ENCODE data around the gene TECR.
A peak's percentile ranks its signal among the peaks of the same experiment; 100 is the strongest.
"Not testable (repeated sequence)": the region's sequence is repeated elsewhere in the genome, so short reads cannot be mapped to it uniquely, and the experiment has no call there.

The TECR gene

DNA sequence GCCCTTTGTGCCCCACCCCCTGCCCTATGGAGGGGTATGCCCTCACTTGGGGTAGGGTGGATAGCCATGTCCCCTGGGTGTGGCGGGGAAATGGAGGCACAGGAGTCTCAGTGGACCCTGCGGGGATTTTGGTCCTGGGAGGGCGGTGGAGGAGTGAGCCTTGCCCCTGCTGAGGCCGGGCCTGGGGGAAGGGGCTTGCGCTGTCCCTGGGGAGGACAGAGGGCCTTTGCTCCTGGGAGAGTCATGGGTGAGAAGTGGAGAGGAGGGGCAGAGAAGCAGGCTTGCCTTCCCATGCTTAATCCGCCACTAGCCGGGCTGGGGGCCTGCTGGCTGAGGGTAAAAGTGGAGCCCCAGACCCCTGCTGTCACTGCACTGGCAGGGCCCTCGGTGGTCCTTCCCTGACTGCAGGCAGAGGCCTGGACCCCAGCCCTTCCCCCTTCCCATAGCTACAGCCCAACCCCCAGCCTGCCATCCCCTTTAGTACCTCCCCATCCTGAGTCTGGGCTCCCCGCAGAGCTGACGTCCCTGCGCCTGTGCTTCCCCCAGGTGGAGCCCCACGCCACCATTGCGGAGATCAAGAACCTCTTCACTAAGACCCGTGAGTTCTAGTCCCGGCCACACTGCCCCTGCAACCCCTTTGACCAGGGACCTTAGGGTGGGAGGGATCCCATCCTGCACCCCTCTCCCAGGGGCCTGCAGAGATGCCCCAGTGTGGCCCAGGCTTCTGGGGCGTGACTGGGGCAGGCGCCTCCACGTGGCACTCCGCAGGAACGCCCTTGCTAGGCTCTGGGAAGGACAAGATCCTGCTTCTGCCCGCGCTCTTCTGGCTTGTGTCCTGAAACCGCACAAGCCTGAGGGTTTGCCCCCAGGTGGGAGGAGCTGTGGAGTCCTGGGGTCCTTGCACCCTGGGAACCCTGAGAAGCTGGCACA, 33.5 kb downstream of the TECR start:
- DNase-seq: no peak

DNA sequence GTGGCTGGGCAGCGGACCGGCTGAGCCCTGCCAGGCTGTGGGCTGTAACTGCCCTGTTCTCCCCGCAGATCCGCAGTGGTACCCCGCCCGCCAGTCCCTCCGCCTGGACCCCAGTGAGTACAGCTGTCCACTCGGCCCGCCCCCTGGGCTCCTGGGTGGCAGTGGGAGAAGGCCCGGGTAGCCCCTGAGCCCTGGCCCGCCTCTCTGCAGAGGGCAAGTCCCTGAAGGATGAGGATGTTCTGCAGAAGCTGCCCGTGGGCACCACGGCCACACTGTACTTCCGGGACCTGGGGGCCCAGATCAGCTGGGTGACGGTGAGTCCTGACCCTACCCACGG, 34.2 kb downstream of the TECR start:
- no peak for DNase-seq

DNA sequence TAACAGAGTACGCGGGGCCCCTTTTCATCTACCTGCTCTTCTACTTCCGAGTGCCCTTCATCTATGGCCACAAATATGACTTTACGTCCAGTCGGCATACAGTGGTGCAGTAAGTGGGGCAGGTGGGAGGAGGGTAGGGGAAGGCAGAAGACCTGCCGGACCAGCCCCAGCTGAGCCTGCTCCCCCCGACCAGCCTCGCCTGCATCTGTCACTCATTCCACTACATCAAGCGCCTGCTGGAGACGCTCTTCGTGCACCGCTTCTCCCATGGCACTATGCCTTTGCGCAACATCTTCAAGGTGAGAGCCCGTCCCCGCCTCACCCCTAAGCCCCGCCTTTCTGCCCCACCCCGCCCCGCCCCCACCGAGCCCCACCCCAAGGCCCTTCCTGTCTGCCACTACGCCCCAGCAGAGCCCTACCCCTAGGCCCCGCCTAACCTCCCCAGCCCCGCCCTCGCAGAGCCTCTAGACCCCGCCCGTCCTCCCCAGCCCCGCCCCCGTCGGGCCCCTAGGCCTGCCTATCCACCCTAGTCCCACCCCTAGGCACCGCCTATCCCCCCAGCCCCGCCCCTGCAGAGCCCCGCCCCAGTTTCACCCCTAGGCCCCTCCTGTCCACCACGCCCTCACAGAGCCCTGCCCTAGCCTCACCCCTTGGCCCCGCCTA, 34.7 kb downstream of the TECR start:
- DNase-seq: no peak

DNA sequence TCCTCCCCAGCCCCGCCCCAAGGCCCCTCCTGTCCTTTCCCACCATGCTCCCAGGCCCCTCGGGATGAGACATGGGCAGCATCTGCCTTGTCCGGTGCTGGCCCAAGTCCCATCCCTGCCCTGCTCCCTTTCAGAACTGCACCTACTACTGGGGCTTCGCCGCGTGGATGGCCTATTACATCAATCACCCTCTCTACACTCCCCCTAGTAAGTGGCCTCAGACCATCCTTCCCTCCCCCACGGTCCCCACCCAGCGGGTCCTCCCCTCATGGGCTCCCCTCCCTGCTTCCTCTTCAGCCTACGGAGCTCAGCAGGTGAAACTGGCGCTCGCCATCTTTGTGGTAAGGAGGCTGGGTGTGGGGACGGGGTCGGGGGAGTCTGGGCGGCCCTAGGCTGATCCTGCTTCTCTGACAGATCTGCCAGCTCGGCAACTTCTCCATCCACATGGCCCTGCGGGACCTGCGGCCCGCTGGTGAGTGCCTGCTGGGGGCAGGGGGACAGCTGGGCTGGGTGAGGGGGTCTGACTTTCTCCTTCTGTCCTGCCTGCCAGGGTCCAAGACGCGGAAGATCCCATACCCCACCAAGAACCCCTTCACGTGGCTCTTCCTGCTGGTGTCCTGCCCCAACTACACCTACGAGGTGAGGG, 35.4 kb downstream of the TECR start:
- not testable (repeated sequence) for DNase-seq

DNA sequence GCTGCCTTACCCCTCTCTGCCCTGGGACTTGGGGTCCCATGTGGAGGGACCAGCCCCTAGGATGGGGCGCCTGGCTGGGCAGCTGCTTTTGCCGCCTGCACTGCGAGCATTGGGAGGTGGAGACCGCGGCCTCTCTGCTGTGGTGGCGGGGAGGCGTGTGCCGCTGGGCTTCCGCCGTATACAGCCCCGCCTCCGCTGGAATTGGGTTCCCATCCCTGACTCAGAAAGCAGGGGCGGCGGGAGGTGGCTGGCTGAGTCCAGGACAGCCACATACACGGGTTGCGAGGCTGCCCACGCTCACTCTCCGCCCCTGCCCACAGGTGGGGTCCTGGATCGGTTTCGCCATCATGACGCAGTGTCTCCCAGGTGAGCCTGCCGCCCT, 35.9 kb downstream of the TECR start:
- no peak for DNase-seq

DNA sequence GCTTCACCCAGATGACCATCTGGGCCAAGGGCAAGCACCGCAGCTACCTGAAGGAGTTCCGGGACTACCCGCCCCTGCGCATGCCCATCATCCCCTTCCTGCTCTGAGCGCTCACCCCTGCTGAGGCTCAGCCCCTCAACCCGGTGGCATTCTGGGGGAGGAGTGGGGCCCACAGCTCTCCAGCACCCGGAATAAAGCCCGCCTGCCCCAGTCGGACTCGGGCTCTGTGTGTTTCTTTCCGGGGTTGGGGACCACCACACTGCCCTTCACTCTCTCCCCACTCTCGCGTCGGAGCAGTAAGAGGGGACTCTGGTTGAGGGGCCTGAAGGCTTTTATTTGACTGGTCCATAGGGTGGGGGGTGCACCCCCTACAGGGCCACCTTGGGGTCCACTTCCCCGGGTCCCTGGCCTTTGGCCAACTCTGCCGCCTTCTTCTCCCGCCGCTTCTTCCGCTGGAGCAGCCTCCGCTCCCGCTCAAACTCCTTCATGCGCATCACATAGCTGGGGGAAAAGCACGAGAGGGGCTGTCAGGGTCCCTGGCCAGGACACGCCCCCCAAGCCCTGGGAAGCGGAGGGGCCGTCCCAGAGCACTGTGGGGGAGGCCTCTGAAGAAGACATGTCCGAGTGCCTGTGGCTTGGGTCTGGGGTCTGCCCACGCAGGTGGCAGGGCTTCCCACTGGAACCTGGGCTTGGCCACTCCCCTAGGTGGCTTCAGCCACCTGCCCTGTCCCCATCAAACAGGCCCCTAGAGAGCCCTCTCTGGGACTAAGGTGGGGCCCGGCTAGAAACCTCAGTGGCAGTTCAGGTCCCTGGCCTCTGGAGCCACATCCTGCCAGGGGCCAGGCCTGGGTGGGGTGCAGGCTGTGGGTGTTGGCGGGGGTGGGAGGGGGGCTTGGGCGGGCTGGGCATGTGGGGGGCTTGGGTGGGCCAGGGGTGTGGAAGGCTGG, 36.6 kb downstream of the TECR start:
- DNase-seq: no peak

DNA sequence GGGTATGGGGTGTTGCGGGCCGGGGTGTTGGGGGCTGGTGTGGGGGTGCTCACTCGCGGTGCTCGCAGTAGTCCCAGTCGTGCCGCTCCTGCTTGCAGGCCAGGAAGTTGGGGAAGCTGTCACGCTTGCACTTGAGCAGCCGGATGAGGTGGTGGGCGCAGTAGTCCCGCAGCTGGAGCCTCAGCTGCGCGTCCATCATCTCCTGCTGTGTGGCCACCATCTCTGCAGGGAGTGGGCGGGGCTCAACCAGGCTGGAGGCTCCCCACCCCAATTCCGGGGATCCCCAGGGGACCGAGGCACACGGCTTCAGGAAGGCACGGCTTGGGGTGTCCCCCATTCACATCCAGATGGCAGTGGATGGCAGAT, 37.3 kb downstream of the TECR start:
- DNase-seq: no peak

DNA sequence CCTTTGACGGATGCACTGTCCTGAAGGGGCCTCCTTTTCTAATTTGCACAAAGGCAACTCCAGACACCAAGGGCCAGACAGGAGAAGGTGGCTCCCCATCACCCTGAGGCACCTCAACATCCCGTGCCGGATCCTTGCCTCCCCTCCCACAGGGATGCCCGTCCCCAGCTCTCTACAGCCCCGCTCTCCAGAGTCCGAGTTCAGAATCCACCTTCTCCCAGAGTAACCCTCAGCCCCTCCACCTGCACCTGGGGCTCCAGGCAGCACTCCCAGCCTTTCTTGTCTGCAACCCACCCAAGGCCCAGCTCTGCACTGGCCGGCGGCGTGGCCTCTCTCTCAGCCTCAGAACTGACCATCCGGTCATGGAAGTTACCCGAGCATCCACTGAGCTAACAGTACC, 37.7 kb downstream of the TECR start:
- DNase-seq: no peak

DNA sequence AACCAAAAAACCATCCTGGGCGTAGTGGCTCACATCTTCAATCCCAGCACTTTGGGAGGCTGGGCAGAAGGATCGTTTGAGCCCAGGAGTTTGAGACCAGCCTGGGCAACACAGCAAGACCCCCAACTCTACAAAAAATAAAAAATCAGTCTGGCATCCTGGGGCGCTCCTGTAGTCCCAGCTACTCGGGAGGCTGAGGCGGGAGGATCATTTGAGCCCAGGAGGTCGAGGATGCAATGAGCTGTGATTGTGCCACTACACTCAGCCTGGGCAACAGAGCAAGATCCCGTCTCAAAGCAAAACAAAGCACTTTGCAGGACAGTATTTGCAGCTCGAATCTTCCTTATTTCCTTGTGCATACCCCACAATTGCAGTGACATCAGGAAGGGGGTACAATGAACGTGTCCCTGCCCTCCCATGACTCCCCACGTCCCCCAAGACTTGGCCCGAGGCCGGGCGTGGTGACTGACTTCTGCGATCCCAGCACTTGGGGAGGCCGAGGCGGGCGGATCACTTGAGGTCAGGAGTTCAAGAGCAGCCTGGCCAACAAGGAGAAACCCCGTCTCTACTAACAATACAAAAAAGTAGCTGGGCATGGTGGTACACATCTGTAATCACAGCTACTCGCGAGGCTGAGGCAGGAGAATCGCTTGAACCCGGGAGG, 41.6 kb downstream of the TECR start:
- no peak for DNase-seq

DNA sequence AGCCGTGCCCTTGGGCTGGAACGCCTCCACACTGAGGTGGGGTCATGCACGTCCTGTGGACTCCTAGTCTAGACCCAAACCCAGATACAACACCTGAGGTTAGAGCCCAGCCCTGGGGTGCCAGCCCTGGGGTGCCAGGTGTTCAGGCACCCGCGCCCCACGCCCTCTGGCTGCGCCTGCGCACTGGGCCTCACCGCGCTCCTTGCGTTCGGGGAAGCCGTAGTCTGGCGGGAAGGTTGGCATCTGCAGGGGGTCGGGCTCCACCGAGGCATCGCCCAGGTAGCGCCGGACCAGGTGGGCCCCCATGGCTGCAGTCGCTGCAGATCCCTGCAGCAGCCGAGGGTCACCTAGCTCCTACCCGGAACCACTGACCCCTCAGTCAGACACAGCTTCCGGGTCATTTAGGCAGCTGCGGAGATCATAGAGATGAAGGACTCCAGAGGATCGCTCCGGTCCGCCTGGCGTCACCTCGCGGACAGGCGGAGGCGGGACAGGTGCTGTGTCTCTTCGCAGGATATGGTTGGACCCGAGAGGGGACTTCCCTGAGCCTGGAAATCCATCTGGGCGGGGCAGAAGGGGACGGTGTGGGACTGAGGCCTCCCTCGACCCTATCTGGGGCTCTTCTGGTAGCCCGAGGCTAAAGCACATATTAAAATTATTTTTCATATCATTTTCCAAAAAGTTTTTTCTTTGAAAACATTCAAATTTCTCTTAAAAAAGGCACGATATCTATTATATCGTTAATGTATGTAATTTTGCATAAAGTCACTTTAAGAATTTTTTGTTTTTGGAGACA, 42.5 kb downstream of the TECR start, which contains the start of gene NDUFB7:
Gene NDUFB7, minus strand, starts transcription at position 372 of the 796 bp plus-strand sequence. Its CDS starts 66 bp downstream, at position 306.
- DNase-seq: peak; percentile 92

DNA sequence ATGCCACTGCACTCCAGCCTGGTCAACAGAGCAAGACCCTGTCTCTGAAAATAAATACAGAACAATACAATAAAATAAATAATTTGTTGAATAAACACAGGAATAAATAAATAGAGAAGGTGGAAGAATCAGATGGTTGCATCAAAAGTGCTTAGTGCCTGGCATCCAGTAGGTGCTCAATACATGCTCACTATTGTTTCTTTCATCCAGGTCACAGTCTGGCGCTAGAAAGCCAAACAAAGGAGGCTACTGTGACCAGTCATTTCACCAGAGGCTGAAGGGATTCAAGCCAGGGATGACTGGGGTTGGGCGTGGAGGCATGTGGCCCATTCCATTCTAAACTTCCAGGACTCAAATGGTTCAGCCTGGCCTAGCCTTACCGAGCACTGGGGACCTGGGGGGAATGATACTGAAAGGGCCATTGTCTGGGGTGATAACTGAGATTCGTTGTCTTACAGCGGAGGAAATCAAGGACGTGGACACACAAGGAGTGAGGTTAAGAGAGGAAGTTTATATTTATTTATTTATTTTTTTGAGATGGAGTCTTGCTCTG, 46.1 kb downstream of the TECR start:
- no peak for DNase-seq

DNA sequence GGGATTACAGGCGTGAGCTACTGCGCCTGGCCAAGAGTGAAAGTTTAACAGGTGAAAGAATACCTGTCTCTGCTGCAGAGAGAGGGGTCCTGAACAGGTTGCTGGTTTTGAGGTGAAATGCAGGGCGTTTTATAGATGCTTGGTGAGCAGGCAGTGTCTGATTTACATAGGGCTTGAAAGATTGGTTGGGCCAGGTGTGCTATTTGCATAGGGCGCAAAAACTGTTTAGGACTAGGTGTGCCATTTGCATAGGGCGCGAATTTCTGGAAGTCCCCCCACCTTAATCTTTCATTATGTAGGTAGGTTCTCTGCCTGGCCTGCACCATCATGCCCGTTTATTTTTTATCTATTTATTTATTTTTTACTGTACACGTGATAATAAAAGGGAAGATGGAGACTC, 47.0 kb downstream of the TECR start:
- DNase-seq: no peak

DNA sequence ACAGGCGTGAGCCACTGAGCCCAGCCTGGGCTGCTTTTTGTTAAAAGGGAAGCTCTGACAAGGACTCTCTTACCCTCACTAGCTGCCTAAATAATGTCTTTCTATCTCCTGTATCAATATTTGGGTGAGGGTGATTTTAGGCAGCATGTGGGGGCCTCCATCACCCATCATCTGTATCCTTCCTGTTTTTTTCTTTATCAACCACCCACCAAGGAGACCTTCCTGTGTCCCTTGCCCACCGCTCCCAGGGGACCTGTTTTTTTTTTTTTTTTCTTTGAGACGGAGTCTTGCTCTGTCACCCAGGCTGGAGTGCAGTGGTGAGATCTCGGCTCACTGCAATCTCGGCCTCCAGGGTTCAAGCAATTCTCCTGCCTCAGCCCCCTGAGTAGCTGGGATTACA, 47.9 kb downstream of the TECR start:
- no peak for DNase-seq

DNA sequence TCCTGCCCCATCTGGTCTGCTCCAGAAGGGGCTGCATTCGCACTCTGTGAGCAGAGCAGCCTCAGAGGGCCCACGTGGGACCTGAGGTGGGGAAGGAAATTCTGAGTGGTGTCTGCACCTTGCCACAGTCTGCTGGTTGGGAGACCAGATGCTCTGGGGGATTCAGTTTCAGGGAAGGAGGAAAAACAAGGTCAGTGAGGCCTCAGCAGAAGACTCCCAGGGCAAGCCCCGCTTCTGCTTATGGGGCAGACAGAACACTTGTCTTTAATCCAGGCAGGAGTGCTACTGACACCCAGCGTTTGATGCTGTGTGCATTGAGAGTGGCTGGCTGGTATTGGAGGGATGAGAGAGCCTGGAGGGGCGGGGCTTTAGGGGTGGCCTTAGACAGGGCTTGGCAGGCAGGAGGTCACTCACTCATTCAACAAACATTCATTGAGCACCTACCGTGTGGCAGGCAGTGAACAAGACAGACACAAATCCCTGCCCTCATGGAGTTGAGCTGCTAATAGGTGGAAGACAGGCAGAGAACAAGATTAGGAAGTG, 48.6 kb downstream of the TECR start:
- peak; percentile 91 for DNase-seq

DNA sequence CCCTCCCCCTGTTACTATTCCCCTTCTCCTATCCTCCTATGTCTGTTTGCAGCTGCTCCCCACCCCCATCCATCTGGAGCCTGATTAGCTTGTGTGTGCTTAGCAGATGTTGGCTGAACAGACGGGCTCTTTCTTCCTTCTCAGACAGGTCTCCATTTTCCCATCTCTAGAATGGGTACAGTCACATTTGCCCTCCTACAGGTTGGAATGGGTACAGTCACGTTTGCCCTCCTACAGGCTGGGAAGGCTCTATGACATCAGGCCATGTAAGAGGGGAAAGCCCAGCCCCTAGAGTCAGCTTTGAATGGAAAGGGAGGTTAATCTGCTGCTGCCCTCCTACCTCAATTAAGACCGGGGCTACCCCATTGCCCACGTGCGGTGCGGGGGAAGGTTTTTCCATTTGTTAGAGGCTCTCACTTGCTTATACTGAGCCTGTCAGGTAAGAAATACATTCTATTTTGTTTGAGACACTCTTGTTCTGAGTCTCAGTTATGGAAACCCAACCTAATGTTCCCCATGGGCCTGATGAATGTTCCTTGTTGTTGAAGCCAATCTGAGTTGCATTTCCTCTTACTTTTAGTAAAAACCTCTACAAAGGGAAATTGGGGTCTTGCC, 51.3 kb downstream of the TECR start:
- peak; percentile 58 for DNase-seq

DNA sequence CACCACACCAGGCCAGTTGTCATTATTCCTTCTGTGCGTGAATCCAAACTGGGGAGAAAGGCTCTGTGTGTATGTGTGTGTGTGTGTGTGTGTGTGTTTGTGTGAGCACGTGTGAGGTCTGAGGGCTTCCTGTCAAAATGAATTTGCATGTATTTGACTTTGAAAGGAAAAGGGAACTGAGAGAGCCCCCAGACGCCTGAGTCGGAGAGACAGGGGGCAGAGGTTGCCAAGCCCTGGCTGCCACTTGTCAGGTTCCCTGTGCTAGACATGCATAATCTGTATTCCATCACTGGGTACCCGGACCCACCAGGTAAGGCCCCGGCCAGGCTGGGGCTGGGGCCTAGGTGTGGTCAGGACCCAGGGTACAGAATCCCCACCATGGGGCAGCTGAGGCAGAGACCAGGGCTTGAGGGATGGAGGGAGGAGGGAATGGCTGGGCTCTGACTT, 53.5 kb downstream of the TECR start, which contains the start of gene CLEC17A:
Gene CLEC17A, plus strand, starts transcription at position 191 of the 447 bp plus-strand sequence. Its CDS starts 77 bp downstream, at position 268.
- DNase-seq: no peak

DNA sequence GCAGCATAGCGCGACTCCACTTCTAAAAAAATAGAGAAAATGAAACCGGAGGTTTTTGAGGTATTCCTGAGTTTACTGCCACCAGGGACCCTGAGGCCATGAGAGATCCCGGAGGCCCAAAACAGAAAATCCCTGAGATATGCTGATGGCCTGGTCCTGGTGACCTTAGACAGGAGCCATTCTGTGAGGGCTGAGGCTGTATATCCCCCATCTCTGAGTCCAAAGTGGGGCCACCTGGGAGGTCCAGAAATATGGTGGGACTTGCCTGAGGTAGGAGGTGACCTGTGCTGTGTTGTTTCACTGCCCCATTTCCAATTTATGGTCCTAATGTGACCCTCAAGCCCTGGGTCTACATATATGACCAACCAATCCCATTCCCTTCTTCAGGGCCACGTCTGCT, 55.0 kb downstream of the TECR start:
- DNase-seq: not testable (repeated sequence)

DNA sequence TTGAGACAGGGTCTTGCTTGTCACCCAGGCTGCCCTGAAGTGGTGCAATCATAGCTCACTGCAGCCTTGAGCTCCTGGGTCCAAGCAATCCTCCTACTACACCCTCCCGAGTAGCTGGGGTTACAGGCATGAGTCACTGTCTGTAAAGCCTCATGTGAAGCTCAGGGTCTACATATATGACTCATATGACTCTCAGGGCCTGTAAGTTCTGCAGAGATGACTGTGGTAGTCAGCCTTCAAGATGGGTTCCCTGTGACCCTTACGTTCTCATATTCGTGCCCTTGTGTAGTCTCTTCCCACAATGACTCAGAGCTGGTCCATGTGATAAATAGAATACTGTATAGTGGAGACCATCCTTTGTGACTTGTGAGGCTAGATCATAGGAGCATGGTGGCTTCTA, 55.8 kb downstream of the TECR start:
- DNase-seq: not testable (repeated sequence)

DNA sequence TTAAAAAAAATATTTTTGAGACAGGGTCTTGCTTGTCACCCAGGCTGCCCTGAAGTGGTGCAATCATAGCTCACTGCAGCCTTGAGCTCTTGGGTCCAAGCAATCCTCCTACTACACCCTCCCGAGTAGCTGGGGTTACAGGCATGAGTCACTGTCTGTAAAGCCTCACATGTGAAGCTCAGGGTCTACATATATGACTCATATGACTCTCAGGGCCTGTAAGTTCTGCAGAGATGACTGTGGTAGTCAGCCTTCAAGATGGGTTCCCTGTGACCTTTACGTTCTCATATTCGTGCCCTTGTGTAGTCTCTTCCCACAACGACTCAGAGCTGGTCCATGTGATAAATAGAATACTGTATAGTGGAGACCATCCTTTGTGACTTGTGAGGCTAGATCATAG, 60.0 kb downstream of the TECR start:
- not testable (repeated sequence) for DNase-seq

DNA sequence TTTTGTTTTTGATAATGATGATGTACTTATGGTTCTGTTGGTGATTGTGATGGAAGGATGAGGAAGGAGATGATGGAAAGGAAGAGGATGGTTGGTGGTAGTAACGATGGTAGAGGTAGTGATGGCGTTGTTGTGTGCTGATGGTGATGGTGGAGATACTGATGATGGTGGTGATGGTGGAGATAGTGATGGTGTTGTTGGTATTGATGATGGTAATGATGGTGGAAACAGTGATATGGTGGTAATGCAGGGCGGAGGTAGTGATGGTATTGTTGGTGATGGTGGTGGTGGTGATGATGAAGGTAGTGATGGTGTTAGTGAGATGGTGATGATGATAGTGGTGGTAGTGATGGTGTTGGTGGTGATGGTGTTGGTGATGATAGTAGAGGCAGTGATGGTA, 66.2 kb downstream of the TECR start:
- DNase-seq: no peak

All from NCI-H2171 treated with DMSO at 0.1 percent for 48 hours (cell line).